GM19025 (cell line): ENCODE results near the gene GRIK1.
"Not testable (repeated sequence)": the region's sequence is repeated elsewhere in the genome, so short reads cannot be mapped to it uniquely, and the experiment has no call there.

Experiments used
- ATAC-seq: cut with Tn5 transposase; IDR thresholded peaks from one replicate; pipeline ENCODE4 v1.9.1; 2021; ENCODE audit warnings: mild to moderate bottlenecking, low read depth, moderate library complexity; ENCODE audit not compliant: unreplicated experiment

GRIK1 gene

DNA sequence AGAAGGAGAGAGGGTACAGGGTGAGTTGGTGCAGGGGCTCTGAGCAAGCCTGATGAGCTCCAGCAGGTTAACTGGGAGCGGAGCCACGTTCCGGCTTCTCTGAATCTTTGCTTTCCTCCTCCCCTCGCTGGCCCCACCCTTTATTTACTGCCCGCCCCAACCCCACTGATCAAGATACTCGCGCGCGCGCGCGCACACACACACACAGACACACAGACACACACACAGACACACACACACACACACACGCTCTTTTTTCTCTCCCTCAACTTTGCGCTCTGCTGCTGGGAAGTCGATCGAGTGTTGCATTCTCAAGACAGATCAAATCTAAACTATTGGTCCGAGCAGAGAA, at the start of gene GRIK1:
TSS of gene GRIK1 (minus strand) at position 73 of the 352 bp plus-strand sequence.
- no peak for ATAC-seq

GRCh38 chr21:29987762-29988161, 48.0 kb upstream of the GRIK1 start:
- no peak for ATAC-seq

- ATAC-seq = no peak
Observed at GRCh38 chr21:29985866-29986265, 46.1 kb upstream of the GRIK1 start.

- ATAC-seq = no peak
Observed at GRCh38 chr21:29979043-29979442, 39.2 kb upstream of the GRIK1 start.

DNA sequence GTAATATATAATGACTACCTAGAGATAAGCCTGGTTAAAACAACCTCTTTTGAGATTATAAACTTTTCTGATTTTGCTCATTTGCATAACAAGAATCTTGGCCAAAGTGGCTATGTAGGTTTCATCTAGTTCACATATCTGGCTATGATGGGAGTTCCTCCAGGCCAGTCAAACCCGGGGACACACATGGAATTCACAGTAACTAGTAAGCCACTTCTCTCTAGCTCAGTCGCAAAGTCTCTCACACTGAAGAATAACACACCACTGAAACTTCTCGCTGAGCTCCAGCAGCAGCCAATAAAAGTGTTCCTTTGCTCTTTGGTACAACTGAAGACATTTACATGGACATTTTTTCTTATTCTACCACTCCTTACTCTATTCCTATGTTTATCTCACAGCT, 36.0 kb upstream of the GRIK1 start:
- no peak for ATAC-seq

- no peak for ATAC-seq
Observed at GRCh38 chr21:29973258-29973657, 33.5 kb upstream of the GRIK1 start.

GRCh38 chr21:29961291-29962027, 21.7 kb upstream of the GRIK1 start:
- no peak for ATAC-seq

DNA sequence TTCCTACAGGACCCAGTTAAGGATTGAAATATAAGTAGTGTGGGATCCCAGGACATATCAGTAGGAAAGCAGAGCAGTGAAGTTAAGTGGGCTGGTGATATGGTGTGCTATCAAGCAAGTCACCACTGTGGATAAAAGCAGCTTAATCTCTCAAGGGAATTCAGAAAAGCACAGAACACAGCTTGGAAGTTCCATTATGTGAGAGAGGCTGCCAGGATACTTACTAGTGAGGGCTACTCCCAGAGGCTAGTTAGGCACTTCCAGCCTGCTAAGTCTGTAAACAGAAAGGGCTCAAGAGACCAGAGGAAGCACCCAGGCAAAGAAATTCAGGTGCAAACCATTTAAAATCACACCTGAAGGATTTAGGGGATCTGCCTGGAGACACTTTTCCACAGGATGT, 18.8 kb upstream of the GRIK1 start:
- ATAC-seq = no peak

DNA sequence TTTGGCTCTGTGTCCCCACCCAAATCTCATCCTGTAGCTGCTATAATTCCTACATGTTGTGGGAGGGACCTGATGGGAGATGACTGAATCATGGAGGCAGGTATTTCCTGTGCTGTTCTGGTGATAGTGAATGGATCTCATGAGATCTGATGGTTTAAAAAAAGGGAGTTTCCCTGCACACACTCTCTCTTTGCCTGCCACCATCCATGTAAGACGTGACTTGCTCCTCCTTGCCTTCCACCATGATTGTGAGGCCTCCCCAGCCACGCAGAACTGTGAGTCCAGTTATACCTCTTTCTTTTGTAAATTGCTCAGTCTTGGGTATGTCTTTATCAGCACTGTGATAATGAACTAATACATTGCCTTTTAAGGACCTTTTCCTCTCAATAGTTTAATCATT, 18.2 kb upstream of the GRIK1 start:
- ATAC-seq = not testable (repeated sequence)

- no peak for ATAC-seq
Observed at GRCh38 chr21:29953690-29954089, 13.9 kb upstream of the GRIK1 start.

- ATAC-seq = no peak
Observed at GRCh38 chr21:29953072-29953471, 13.3 kb upstream of the GRIK1 start.

DNA sequence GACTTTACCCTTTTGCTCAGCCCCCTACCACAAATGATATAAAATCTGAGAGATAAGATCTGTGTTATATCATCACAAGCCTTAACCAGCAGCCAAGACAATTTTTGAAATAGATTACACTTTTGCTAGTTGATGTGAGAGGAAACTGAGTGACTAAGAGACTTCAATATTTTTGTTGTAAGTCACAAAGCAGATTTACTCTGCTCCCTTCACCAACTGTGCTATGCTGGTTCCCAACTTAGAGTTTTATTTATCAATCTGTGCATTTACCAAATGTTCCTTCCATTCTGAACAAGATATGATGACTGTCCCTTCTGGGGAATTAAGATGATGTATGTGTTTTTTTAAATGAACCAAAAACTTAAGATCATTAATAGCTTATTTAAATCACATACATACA, 12.1 kb upstream of the GRIK1 start:
- no peak for ATAC-seq

- no peak for ATAC-seq
Observed at GRCh38 chr21:29949991-29950390, 10.2 kb upstream of the GRIK1 start.

- ATAC-seq = no peak
Observed at GRCh38 chr21:29947119-29947518, 7.3 kb upstream of the GRIK1 start.

DNA sequence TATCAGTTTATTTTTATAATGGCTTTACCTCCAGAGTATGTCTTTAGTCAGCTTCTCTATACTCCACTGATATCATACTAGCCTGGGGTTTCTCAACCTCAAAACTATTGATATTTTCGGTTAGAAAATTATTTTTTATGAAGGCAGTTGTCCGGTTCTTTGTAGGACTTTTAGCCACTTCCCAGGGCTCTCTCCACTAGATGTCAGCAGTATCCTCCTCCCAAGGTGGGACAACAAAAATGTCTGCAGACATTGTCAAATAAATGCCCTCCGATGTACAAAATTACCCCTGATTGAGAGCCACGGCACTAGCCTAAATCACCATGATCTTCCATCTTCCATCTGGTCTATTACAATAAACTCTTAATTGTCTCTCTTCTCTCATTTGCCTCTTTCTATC, 4.1 kb upstream of the GRIK1 start:
- ATAC-seq = no peak

- ATAC-seq = no peak
Observed at GRCh38 chr21:29942034-29942433, 2.2 kb upstream of the GRIK1 start.

GRCh38 chr21:29940991-29941390, 1.2 kb upstream of the GRIK1 start:
- ATAC-seq = no peak

DNA sequence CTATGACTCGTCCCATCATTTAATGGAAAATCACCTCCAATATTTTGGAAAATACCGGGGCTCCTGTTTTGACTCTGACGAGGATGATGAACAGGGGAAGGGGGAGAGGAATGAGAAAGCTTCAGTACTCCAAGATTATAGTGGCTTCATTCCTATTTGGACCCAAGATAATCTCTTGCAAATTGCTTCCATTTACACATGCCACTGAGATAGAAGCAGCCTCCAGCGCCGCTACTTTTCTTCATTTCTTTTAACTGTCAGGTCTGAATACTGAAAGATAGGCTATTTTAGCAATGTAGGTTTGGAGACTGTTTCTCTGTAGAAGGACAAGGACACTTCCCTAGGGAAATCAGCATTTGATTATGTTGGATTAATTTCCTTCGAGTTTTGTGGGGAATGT, 565 bp upstream of the GRIK1 start:
- ATAC-seq = no peak

GRCh38 chr21:29939104-29939923, 482 bp downstream of the GRIK1 start:
- ATAC-seq = no peak

- ATAC-seq = no peak
Observed at GRCh38 chr21:29938776-29939103, 1.1 kb downstream of the GRIK1 start.

DNA sequence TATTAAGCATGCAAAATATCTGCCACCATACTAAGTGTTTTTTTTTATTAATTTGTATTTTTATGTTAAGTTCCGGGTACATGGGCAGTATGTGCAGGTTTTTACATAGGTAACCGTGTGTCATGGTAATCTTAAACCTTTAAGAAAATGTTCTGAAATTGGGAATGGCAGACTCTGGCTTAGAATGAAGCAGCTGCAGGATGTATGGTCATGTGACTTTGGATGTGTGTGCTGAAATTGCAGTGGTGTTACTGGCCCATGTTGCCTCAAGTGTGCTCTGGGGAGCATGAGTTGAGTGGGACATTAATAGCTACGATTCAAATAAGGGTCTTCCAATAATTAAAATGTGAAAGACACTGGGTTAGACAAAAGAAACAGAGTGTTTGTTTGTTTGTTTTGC, 6.7 kb downstream of the GRIK1 start:
- ATAC-seq = no peak

DNA sequence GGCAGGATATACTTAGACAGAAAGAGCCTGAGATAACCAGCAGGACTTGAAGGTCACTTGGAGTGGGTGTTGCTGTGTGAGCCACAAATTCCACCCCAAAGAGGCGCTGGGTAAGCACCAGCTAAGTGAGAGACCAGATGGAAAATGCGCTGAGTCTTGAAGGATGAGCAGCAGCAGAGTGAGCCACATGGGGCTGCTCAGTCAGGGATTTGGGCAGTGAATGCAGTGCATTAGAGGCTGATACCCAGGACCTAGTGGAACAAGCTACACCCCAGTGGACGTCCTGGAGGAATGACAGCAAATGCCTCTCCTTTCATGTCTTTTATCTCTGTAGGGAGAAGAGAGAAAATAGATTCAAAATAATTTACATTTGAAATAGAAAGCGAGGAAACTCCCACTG, 11.3 kb downstream of the GRIK1 start:
- ATAC-seq = no peak
